NCI-H1092 (cell line): ENCODE data around the gene ADGB.
"Not testable (repeated sequence)": the region's sequence is repeated elsewhere in the genome, so short reads cannot be mapped to it uniquely, and the experiment has no call there.

ENCODE experiments used
- DNase-seq: peaks from one replicate; lab custom pipeline; 2025; lab: John Stamatoyannopoulos, UW

ADGB gene

DNA sequence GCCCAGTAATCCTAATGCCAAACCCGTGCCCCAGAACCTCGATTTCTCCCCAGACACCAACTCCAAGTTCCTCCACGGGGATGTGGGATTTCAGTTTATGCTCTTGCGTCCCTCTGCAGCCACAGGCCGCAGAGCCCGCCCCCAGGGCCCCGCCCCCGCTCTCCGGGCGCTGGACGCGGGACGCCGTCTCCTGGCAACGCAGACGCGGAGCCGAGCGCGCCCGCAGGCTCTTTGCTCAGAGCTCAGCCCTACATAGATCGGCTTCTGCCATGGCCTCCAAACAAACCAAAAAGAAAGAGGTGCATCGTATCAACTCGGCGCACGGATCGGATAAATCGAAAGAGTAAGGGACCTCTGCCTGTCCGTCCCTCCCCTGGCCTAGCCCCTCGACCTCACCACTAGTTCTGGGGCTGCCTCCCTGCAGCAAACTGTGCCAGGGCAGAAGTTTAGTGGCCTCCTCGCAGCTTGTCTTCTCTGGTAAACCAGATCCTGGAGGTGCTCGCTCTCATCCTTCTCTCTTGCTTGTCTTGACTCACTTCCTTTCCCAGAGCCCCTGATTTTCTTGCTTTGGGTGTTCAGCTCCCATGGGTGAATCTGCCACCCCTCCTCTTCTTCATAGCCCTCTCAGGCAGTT is at the start of gene ADGB:
ADGB (plus strand) TSS at position 201 of the 634 bp plus-strand sequence; CDS start at position 270, 69 bp downstream.
- DNase-seq = no peak

DNA sequence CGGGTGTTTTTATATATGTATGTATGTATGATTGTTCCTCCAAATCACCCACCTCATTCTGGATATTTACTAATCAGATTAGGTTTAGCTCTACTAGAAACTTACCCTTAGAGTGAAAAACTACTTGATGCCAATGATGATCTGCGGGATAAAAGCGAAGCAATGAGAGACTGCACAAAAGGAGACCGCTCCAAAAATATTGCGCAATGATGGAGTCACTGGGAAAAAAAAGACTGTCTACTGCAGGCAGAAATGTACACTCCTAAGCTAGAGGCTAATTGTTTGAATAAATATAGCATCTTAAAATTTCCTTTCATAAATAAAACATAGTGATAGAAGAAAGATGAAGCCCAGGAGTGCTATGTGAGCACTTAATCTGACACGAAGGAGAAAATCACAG is 47.9 kb upstream of the ADGB start:
- no peak for DNase-seq

DNA sequence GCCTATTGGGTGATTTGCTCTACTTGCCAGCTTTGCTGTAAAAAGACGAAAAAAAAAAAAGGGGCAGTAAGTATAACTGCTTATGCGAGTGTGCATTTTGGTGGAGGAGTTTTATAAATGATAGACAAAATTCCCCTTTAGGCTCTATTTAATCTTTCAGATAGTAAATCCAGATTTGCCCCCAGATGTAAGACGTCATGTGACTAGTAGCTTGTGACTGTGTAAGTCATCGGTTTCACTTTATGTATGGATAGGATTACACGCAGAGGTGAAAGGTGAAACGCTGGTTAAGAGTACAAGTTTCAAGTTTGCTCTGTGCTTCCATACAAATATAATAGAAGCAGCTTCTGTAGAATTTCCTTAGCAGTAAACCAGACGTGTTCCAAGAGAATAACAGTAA is 47.2 kb upstream of the ADGB start:
- DNase-seq = no peak

DNA sequence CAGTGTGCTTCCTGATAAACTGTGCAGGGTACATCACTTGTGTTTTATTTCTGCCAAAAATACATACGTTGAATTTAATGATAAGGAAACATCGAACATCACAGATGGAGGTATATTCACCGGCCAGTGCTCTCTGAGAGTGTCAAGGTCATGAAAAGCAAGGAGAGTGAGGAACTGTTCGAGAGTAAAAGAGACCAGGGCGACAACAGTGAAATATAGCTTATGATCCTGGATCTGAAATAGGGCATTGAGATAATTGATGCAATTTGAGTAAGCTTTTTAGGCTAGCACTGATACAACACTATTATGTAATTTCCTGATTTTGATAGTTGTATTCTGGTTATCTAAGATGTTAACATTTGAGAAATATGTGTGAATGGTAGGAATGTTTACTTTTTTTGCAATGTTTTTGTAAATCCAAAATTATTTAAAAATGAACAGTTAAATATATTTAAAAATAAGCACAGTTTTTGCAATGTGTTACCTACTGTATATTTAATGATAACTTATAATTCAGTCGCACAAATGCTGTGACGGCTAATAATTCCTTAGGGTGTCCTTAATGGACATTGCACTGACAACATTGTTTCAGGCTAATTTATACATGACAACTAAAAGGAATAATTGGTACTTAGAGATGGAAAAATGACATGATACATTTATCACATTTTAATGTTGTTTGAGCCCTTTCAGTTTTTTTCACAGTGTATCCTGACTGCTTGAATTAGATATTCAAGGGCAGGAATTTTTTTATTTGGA is 45.2 kb upstream of the ADGB start:
- DNase-seq = no peak

DNA sequence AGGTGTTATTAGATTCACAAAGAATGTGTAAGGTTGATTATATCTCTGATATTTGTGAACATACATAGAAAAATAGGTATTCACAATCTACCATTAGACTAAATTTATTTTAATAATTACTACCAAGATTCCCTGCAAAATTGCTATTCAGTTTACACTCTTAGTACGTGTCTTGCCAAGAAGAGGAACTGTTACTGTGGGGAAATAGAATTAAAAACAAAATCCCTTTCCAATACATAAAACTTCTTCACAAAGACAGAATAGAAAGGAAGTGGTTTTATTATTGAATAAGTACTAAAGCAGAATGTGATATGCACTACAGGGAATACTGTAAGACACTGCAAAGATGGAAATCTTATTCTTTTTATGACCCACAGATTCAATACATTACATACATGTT is 38.2 kb upstream of the ADGB start:
- no peak for DNase-seq

DNA sequence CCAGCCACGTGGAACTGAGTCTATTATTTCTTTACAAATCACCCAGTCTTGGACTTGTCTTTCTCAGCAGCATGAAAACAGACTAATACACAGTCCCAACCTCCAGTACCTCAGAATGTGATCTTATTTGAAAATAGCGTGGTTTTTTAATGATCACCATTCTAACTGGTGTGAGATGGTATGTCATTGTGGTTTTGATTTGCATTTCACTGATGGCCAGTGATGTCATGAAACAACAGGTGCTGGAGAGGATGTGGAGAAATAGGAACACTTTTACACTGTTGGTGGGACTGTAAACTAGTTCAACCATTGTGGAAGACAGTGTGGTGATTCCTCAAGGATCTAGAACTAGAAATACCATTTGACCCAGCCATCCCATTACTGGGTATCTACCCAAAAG is 32.1 kb upstream of the ADGB start:
- not testable (repeated sequence) for DNase-seq

DNA sequence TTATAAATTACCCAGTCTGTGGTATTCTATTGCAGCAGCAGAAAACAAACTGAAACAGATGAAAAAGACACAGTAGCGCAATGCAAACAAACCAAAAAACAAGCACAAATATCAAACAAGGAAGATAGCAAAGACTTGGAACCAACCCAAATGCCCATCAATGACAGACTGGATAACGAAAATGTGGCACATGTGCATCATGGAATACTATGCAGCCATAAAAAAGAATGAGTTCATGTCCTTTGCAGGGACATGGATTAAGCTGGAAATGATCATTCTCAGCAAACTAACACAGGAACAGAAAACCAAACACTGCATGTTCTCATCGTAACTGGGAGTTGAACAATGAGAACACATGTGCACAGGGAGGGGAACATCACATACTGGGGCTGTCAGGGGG is 30.2 kb upstream of the ADGB start:
- DNase-seq = not testable (repeated sequence)

DNA sequence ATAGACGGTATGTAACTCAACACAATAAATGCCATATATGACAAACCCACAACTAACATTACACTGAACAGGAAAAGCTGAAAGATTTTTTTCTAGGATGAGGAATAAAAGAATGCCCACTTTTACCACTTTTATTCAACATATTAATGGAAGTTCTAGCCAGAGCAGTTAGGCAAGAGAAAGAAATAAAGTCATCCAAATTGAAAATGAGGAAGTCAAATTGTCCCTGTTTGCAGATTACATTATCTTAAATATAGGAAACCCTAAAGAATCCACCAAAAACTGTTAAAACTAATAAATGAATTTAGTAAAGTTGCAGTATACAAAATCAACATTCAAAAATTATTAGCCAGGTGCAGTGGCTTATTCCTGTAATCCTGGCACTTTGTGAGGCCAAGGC is 24.6 kb upstream of the ADGB start:
- no peak for DNase-seq

DNA sequence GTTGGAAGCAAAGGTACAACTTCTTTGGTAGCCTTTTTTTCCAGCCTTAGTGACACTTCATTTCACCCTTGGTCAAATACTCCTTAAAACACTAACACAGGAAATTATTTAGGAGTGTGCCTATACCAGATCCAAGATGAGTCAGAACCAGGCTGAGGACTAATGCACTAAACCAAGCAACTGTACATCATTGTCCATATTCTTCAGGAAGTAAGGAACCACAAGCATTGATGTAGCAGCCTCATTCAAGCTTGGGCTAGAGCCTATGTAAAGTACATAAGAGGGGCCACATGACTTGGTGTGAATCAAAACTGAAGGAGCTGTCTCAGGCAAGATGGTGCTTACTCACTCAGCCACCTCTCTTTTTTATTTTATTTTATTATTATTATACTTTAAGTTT is 20.7 kb upstream of the ADGB start:
- DNase-seq = no peak

DNA sequence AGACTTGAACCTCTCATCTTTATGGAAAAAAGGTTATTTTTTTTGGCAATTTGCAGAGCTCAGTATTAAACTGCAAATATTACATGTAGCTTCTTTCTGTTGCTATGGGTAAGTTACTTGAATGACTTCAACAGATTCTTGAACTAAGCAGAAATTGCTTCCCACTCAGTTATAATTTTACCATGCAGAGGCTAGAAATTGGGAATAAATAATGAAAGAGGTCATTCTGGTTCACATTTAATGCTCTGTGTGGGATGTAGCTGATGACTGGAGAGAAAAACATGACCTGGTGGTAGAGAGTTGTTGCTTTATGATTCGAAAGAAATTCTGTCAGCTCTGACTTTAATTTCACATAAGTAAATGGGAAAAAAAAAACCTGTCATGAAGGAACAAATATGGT is 16.8 kb upstream of the ADGB start:
- DNase-seq = no peak

DNA sequence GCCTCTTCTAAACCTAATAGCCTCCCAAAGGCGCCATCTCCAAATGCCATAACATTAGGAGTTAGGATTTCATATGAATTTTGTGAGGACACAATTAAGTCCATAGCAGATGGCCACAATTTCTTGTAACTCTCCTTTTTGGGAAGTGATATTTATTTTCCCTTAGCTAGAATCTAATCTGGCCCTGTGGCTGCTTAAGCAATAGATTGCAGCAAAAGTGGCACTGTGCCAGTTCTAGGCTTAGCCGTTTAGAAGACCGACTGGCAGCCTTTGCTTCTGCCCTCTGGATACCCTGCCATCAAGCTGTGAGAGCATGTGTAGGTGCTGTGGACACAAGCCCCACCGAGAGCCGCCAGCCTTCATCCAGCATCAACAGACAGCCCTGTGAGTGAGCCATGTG is 15.9 kb upstream of the ADGB start:
- DNase-seq = no peak

DNA sequence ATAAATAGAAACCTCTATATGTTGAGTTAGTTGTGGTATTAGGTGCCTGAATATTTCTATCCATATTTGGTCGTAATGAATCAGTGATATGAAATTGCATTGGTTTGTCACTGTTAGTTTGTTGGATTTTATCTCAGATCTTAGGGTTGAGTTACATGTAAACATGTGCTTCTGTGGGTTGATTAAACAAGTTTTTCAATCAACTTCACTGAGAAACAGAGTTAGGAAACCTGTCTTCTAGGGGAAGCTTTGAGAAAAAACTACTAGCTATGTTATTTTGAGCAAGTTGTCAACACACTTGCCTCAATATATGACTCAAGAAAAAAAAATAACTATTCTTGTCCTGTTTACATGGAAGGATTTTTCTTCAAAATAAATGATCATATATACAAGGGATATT is 14.8 kb upstream of the ADGB start:
- DNase-seq = no peak

DNA sequence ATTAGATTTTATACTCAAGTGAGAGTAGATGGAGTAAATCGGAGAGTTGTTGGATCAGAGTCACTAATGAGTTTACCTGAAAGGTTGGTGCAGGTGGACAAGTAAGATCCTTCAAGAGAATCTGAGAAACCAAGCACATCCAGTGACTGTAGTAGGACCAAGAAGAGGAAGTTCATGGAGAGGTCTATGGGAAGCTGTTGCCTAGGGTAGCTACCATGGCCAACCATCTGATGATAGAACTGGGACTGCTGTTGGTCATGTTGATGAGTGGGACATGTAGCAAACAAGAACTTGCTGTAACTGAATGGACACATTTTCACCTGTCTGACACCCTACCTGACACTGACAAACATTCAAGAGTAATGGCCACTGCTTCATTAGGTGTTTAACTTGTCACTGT is 11.3 kb upstream of the ADGB start:
- no peak for DNase-seq

DNA sequence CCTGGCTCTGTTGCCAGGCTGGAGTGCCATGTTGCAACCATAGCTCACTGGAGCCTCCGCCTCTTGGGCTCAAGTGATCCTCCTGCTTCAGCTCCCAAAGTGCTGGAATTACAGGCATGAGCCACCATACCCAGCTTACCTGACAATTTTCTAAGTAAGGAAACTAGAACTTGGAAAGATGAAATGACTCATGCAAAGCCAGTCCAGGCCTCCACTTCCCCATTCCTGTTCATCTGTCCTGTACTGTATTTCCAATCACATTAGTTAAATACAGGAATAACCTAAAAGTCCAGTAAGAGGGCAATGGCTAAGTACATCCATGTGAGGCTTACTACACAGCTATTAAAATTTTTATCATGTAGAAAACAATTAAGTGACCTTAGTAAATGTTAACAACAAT is 8.3 kb upstream of the ADGB start:
- DNase-seq = no peak

DNA sequence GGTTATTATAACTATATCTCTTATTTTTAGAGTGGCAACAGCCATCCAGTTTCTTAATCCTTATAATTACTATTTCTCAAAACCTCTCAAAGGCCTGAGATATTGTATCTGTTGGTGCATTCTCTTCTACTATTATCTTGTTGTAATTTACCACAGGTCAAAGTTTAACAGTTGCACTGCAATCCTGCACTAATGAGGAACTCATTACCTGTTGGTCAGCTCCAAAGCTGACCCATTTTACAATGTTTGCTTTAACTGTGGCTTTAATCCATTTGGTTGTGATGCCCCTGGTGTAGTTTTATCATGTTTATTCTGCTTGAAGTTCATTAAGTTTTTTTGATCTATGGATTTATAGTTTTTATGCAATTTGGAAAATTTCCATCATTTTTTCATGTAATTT is 6.3 kb upstream of the ADGB start:
- DNase-seq = no peak

DNA sequence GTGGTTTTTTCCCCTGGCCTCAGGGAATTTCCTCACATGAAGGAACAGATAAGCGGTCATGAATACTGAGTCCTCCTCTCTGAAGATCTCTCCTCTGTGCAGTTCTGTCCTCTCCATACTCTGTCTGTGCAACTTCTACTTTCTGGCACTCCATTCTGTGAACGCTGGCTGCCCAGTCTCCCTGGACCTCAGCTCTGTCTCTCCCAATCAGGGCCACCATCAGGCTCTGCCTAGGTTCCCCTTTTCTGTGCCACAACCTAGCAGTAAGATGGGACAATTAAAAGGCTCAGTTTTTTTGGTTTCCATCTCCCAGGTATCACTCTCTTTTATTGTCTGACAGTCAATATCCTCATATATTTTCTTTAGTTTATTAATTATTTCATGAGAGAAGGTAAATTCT is 4.8 kb upstream of the ADGB start:
- DNase-seq = no peak

DNA sequence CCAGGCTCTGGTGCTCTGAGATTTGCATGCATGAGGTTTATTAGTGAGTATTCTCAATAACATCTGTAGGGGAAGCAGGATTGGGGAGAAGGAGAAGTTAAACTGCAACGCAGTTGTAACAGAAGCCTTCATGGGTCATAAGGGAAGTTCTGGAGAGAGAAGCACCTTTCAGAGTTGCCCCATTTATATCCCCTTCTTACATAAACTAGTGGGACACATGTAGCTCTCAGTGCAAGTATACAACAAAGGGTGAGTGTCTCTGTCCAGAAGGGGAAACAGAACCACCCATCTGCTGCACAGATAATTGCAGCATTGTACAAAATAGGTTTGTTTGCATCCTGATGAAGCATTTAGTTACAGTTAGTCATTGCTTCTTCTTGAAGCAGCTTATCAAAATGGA is 4.3 kb upstream of the ADGB start:
- no peak for DNase-seq

DNA sequence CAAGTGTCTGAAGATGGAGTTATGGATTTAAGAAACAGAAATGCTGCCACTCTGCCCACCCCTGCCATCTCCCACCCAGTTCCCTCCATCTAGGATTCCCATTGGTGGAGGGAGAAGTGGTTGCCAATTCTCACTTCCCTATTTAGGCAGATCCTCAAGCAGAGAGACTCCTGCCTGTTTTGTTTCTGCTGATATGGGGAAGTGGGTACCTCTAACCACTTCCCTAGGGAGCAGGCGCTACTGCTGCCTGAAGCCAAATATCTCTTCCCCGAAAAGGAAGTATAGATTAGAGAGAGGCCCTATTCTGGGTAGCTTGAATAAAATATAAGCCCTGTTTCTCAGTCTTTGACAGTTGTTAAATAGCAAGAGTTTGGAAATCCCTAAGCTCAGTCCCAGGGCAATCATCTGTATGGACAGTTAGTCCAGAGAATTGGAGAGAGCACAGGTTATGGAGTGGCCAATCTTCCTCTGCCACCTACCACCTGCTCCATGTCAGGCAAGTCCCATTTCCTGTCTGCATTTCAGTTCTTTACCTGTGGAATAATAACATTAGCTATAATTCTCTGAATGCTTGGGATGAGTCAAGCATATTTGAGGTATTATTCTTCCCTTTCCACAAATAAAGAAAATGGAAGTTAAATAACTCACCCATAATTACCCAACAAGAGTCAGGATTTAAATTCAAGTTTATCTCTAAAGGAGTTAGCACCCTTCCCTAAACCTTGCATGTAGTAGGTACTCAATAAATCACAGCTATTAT is 2.6 kb upstream of the ADGB start:
- no peak for DNase-seq

DNA sequence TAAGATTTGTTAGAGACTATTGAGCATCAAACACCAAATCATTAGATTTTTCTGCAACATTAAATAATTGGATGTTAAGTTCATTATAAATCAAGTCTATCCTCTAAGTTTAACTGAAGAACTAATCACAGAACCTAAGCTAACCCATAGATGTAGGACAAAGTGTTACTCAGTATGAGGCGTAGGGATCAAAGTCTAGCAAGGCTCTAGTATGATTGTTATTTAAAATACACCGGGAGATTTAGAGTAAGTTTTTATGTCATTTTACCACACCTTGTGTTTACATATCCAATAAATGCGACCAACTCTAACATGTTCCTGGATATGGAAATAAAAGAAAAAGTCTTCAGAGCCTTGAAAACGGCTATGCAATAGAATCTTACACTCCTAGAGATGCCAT is 2.6 kb downstream of the ADGB start:
- no peak for DNase-seq

DNA sequence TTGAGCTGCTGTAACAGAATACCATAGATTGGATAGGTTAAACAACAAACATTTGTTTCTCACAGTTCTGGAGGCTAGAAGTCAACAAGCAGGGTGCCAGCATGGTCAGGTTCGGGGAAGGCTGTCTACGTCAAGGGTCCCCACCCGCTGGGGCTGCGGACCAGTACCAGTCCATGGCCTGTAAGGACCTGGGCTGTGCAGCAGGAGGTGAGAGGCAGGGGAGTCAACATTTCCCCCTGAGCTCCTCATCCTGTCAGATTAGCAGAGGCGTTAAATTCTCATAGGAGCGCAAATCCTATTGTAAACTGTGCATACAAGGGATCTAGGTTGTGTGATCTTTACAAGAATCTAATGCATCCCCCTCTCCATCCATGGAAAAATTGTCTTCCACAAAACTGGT is 3.8 kb downstream of the ADGB start:
- DNase-seq = no peak

DNA sequence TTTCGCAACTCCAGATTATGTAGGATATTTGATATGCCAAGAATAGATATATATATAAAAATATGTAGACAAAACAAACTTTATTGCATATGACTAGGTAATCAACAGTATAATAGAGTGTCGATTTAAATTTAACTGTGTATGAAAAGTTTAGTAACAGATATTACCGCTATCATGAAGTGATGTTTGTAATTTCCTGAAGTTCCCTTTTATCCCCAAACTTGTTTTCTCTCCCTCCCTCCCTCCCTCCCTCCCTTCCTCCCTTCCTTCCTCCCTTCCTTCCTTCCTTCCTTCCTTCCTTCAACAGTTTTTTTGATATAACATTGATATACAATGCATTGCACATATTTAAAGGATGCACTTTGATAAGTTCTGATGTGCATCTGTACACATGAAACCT is 15.2 kb downstream of the ADGB start:
- DNase-seq = no peak

DNA sequence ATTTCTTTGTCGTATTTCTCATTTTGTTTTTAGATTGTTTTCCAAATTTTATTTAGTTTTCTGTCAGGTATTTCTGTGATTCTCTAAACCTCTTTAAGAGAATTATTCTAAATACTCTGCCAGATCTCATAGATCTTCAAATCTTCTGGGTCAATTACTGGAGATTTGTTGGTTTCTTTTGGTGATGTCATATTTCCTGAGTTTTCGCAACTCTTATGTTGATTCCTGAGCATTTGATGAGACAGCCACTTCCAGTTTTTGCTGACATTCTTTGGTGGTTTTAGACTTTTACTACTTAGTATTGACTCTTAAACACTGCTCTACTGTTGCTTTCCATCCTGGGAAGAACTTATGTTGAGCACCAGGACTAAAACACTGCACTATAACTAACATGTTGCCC is 21.9 kb downstream of the ADGB start:
- no peak for DNase-seq

DNA sequence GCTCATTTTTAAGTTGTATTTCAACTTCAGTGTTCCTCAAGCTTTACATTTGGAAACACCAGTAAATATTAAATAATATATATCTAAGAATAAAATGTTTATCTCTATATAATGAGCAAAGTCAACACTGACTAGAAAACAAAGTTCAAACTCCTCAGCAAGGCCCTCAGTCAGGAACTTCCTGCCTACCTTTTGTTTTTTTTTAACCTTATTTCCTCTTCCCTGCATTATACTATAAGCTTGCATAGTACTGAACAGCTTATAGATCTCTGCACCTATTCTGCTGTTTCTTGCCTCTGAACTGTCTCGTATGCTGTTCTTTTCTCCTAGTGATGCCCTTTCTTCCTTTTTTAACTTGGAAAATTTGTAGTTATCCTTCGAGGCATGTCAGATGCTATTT is 29.6 kb downstream of the ADGB start:
- no peak for DNase-seq
